Limb (tissue), 2 donors: ENCODE measurements around the gene QSOX1.
A peak's percentile ranks its signal among the peaks of the same experiment; 100 is the strongest.

Experiments
- DNase-seq, 2 donors: peaks; one replicate each; pipeline ENCODE4 v3.0.0-alpha.2; 2016; ENCODE audit errors: extremely low spot score in 2 of 2

QSOX1 gene

DNA sequence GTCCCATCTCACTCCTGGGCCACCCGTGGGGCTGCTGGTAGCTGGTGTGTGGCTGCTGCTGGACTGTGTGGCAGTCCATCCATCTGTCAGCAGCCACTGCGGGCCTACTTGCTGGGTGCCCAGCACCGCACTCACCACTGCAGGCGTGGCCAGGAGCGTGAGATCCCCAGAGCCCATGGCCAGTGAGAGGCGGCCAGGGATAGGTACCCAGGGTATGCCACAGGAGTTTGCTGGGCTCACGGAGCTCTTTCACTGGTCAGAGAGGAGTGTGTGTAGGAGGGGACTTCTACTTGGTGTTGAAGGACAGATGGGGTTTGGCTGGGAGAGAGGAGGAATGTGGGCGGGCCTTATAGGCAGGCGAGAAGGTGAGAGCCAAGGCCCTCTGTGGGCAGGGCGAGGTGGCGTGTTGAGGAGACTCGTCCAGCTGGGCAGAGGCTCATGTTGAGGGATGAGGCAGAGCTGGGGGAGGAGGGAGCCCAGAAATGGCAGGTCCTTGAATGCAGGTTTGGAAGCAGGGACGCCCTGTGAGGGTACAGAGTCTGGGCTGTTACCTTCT, 15.0 kb downstream of the QSOX1 start:
- DNase-seq, result no peak

DNA sequence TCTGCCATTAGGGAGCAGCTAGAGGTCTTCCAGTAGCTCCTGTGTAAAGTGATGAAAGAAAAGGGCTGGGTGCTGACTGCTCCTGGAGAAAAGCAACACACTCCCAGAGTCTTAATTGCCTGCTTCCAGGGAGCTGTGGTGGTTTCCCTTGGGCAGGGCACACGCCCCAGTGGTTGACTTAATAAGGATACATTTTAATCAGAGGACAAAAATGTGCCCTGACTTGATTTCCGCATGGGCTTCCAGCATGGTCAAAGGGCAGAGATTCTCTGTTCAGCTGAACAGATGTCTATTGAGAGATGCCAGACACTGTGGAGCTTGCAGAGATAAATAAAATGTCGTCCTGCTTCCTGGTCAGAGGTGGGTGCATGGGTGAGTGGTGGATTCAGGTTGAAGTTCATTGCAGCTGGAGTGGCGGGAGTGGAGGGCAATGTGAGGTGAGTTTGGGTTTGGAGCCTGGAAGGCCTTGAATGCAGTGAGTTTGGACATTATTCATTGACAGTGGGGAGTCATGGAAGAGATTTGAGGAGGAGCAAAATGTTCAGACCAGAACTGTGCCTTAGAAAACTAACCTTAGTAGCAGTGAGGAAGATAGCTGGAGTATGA, 16.0 kb downstream of the QSOX1 start:
- DNase-seq, result no peak

DNA sequence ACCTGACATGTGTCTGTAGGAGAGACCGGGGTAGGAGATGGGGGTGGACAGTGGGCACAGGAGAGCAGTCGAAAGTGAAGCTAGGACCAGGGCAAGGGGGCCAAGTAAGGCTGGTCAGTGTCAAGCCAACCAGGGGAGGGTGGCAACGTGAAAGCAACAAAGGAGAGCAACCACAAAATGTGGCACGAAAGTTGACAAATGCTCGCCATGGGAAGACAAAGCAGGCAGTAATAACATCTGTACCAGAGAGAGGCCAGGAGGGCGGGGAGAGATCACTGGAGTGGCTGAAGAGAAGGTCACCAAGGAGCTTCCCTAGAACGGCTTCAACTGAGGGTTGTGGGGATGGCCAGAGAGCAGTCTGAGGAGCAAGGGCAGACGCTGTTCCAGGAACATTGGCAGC, 17.0 kb downstream of the QSOX1 start:
- no peak for DNase-seq

DNA sequence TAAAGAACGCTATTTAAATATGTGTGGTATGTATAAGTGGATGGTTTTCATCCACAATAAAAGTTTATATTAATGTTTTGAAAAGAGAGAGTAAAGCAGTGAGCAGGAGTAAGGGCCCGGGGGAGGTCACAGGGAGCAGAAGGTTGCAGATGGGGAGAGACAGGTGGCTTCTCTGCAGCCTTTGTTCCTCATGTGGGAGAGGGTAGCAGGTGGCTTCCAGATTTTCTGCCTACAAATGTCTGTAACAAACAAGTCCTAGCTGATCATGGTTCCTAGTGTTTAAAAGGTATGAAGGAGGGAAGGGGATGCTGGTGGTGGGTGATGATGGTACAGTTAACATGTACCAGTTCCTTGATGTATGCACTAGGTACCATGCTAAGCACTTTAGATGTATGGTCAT, 18.8 kb downstream of the QSOX1 start:
- no peak for DNase-seq

DNA sequence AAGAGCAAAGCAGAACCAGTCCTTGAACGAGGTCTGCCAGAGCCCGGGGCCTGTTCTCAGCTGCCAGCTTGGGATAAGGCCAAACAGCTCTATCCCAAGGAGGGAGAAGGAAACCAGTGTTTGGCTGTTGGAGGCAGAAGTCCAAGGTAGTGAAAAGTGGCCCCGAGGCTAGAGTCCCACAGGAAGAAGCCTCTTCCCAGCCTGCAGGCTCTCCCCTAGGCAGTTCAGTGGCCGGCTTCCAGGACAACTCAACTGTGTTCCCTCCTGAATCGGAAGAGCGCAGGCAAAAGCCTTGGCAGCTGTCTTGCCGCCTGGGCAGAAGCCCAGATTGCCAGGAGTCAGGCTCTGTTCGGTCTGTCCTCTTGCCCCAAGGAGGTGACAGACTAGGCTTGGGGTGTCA, 19.3 kb downstream of the QSOX1 start:
- no peak for DNase-seq

DNA sequence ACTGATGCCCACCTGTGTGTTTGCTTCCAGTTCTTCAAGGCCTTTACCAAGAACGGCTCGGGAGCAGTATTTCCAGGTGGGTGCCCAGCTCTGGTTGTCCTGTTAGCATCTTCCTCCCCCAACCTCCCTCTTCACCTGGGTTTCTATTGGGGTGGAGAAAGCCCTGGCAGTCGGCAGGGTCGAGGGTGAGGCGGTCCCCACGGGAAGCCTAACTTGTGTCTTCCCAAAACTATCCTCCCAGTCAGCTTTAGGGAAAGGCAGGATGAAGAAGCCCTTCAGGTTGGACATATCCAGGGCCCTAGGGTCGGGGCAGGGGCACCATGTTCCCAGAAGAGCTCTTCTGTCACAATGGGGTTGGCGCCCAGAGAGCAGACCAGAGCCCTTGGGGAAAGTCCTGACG, 20.6 kb downstream of the QSOX1 start:
- DNase-seq, result no peak

DNA sequence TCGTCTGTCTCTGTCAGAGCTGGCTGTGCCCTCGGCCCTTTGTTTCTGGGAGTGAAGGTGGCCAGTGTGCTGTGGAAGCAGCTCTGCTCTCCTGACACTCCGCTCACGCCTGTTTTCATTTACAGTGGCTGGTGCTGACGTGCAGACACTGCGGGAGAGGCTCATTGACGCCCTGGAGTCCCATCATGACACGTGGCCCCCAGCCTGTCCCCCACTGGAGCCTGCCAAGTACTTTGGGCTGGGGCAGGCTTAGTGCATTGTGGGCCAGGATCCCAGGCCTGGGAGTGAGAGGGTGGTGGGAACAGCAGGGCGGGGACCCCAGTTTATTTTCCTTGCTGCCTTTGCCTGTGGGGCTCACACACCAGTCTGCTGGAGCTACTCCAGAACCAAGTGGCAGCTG, 21.1 kb downstream of the QSOX1 start:
- no peak for DNase-seq

DNA sequence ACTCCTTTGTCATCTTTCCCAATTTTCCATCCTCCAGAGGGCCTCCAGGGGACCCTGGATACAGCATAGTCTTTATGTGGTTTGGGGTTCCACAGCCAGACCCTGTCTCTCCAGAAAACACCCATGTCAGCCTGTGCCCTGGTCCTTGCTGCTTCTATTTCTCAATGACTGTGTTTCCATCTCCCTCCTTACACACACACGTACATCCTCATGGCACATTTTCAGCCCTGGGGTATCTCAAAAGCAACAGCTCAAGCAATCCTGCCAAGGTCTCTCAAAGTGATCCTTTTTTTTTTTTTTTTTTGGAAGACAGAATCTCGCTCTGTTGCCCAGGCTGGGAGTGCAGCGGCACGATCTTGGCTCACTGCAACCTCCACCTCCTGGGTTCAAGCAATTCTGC, 22.3 kb downstream of the QSOX1 start:
- DNase-seq, result no peak

DNA sequence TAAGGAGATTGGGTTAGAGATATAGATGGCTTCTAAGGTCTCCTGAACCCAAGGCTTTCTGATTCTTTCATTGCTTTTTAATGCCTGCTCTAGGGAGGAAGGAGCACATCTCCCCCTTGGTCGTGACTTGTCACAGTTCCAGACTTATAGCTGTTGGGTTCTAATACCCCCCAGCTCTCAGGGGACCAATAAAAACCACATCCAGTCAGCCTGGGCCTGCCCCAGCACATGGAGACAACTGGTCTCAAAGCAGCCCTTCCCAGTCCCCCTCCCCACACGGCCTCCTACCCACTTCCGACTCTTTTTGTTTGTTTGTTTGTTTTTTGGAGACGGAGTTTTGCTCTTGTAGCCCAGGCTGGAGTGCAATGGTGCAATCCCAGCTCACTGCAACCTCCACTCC, 23.3 kb downstream of the QSOX1 start:
- DNase-seq, result no peak

DNA sequence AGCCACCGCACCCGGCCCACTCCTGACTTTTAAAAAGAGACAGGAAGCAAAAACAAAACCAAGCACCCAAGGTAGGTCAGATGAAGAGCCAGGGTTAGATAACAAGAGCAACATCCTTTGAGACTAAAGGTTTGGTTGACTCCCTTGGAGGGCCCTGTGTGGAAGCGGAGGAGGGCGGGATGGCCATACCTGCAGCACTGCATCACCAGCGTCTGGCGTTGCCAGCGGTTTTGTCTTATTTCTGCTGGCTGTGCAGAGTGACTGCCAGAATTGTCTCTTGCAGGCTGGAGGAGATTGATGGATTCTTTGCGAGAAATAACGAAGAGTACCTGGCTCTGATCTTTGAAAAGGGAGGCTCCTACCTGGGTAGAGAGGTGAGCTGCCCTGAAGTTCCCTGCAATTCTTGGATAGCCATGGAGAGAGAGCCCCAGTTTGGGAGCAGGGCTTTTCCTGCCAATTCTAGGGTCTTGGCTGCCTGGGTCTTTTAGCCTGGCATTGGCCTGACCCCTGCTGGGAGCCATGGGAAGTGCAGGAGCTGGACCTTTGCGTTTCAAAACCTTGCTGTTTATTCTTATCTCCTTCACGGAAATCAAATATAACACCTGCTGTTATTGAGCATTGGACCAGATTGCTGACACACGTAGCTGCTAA, 24.0 kb downstream of the QSOX1 start:
- peak; percentile 21 to 79 for DNase-seq

DNA sequence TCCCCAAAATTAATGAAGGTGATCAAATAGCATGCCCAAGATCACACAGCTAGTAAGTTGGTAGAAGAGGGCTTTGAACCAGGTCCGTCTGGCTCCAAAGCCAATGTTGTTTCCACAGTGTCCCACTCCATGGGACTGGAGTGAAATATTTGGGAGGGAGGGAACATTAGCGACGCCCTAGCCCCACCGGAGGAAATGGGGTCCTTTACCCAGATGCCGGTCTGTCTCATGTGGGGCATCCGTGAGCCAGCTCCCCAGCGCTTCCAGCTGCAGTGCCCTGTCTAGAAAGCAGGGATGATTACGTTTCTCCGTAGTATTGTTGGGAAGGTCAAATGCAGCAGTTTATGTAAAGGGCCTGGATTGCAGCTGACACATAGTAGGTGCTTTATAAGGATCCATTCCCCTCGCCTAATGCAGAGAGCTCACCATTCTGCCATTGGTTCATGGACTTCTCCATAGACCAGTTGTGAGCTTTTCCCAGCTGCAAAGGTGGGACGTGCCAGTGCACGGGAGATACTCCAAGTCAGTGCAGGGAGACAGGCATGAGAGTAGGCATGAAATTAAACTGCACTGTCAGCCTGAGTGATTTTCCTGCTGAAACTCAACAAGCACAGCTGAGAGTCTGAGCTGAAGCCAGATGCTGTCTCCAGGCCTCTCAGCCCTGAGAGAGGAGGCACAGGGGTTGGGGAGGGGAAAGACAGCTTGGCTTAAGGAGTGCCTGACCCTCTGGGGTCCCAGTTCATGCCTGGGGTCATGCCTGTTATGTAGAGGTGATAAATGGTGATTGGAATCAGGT, 24.7 kb downstream of the QSOX1 start:
- DNase-seq, result no peak

DNA sequence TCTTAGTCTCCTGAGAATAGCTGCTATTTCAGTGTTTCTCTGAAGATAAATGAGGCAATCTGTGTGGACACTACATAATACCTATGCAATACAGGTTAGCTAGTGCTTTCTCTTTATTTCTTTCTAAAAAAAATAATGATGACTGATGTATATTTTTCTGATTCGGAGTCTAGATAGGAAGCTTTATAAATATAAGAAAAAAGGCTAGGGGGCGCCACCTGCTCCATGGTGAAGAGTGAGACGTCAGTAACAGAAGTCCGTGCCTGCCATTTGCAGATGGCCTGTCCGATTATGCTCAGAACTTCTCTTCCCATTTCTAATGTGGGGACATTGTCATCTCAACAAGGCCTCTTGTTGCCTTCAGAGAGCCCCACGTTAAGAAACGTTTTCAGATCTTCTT, 26.4 kb downstream of the QSOX1 start:
- peak in 1 of 2 donors; percentile 29 for DNase-seq

DNA sequence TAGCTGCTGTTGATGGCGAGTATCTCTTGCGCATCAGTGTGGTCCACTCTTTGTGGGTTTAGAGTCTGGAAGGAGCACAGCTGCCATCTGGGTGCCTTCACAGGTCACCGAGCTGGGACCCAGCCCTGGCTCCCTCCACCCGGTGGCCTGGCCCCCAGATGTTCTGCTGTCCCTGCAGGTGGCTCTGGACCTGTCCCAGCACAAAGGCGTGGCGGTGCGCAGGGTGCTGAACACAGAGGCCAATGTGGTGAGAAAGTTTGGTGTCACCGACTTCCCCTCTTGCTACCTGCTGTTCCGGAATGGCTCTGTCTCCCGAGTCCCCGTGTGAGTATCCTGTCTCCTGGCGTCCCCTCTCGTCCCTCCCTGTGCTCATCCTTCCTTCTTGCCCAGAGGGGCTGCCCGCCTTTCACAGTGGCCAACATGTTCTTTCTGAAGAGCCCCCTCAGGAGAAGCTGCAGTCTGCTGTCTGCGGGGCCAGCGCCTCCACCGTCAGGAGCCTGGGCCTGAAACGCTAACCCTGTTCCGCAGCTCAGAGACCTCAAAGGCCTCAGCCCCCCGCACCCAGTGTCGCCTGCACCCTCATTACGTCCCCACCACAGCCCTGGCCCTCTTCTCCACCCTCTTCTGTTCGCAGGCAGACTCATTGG, 27.4 kb downstream of the QSOX1 start:
- peak in 1 of 2 donors; percentile 27 for DNase-seq

DNA sequence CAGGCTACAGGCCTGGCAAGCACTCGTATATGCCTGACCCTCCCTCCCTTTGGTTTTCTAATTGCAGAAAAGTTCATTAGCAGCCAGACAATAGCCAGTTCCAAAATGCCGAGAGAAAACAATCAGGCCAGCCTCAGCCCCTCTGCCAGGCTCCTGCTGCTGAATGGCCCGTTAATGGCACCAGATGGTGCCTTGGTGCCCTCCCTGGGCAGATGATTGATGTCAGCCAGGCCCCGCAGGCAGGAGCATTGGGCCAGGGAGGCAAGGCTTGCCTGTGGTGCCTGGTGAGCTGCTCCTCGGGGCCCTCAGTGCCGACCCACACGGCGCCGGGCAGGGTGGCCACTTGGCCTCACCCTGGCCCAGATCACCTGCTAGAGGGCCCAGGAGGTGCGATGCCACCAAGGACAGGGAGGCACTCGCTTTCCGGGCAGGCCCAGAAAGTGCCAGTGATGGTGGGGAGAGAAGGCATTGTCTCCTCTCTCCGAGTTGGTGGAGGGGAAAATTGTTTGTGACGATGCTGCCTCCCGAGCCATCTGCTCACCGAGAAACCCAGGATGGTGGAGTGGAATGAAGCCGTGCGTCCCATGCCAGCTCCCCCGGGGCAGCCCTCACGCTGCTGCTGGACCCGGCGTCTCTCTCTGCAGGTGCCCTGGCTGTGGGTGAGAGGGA, 28.1 kb downstream of the QSOX1 start:
- peak in 1 of 2 donors; percentile 51 for DNase-seq

DNA sequence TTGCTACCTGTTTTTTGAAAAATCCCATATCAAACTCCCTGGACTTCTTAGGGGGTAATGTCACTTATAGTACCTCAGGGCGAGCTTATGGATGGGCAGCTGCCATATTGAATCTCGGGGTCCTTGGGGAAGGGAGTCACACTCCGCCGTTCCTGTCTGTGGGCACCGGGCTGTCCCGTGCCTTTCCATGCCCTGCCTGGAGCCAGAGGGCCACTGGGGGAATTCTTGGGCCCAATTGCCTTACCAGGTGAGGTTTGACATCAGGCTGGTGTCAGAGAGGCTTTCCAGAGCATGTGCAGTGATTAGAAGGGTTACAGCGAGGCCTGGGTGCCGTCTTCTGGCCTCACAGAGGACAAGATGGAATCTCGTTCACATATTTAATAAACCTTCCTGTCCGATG, 28.8 kb downstream of the QSOX1 start:
- peak in 1 of 2 donors; percentile 20 for DNase-seq

DNA sequence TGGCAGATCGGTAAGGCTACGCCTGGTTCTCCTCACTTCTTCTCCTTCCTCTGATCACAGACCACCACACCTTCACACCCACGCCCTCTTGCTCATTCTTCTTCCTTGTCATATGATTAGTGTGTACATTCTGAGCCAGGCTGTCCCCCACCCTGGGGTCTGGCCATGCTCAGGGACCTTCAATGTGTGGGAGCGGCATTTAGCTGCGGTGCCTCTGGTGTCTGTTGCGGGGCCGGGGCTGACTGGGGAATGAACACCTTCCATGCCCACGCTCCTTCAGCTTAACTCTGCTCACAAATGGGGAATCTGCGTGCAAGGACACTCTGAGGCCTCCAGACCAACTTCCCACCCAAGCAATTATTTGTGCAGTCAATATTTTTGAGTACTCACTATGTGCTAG, 29.4 kb downstream of the QSOX1 start:
- peak in 1 of 2 donors; percentile 11 for DNase-seq

DNA sequence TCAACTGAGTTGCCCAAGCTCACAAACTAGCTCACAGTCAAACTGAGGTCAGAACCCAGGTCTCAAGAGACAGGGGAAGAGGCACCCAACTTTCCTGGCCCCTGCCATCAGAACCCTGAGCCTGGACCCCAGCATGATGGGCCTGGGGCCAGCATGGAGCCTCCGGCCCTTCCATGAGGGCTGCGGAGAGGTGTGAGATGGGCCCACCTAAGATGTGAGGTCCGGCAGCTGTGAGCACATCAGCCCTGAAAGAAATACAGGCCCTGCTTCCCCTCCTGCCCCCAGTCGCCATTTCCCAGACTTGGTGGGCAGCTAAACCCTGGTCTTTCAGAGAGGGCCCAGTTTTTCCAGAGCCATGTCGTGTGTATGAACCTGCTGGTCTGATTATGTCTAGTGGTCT, 30.6 kb downstream of the QSOX1 start:
- peak in 1 of 2 donors; percentile 7 for DNase-seq

DNA sequence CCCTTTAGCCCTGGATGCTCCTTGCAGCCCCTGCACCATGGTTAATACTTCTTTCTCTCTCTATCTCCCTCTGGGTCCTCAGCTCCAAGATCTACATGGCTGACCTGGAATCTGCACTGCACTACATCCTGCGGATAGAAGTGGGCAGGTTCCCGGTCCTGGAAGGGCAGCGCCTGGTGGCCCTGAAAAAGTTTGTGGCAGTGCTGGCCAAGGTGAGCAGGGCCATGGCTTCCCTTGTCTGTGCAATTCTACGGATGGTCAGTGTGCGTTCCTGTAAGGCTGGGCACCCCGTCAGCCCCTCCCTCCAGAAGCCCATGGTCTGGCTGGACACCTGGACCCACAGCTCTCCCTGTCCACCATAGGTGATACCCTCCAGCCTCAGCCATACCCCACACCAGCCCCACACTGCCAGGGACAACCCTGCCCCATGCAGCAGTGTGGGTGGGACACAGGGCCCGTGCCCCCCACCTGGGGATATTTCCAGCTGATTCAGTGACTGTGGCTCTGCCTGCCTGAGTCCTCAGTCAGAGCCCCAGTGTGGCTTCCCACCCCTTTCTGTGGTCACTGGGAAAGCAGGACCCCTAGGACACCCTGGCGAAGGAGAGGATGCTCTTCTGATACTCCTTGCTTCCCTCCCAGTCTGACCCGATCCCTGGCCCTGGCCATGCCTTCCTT, 31.4 kb downstream of the QSOX1 start:
- no peak for DNase-seq

DNA sequence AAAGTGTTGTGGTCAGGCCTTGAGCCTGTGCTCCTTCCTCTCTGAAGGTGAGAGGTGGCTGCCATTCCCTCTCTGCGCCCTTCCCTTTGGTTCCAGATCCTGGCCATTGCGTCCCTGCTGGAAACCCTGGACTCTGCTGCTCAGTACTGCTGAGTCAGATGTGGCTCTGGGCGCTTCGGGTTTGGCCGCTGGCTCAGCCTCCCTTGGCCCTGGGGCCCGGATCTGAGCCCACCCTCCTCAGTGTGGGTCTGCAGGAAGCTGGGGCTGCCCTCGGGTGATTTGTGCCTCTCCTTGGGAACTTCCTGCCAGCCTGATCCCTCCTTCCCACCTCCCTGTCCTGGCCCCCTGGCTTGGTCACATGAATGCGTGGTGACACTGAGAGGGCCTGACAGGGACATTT, 32.2 kb downstream of the QSOX1 start:
- no peak for DNase-seq

DNA sequence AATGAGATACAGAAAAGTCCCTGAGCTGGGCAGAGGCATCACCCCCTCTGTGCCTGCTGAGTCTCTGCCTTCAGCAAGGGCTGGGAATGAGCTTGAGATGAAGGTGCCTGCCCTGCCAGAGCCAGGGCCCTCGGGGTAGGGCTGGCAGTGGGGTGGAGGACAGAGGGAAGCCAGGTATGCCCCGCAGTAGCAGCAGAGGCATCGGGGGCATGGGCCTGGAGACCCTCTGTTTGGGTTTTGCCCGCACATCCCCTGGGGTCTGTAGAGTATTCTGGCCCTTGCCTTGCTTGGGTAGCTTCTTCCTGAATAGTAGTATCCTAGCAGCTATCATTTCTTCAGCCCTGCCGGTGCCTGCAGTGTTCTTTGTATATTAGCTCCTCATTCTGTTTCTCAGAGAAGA, 33.0 kb downstream of the QSOX1 start:
- DNase-seq, result no peak

DNA sequence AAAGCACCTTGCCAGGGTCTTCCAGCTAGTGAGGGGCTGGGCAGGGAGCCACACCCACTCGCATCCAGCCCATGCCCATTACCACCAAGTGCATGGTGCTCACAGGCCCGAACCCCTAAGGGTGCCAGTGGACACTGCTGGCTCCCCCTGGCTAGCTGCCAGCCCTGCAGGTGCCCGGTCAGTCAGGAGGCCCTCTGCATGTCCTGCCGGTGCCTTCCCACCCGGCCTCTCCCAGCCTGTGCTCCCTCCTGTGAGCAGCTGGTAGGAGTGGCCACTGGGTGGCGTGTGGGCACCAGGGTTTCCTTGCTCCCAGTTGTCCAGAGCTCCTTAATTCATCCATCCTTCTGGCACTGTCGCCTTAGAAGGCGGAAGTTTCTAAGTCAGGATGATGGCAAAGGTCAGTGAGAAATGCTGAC, 33.4 kb downstream of the QSOX1 start:
- DNase-seq, result peak; percentile 63 to 83
